Measurements from ENCODE around the gene CA9.

The CA9 gene

GRCh38 chr9:35675732-35676392 lies 2.1 kb downstream of the CA9 start:
- no peak for DNase-seq (ENCODE audit: low spot score)

DNA sequence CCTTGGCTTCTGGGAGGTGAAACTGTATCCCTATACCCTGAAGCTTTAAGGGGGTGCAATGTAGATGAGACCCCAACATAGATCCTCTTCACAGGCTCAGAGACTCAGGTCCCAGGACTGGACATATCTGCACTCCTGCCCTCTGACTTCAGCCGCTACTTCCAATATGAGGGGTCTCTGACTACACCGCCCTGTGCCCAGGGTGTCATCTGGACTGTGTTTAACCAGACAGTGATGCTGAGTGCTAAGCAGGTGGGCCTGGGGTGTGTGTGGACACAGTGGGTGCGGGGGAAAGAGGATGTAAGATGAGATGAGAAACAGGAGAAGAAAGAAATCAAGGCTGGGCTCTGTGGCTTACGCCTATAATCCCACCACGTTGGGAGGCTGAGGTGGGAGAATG lies 5.4 kb downstream of the CA9 start:
- no peak for DNase-seq (ENCODE audit: low spot score)

DNA sequence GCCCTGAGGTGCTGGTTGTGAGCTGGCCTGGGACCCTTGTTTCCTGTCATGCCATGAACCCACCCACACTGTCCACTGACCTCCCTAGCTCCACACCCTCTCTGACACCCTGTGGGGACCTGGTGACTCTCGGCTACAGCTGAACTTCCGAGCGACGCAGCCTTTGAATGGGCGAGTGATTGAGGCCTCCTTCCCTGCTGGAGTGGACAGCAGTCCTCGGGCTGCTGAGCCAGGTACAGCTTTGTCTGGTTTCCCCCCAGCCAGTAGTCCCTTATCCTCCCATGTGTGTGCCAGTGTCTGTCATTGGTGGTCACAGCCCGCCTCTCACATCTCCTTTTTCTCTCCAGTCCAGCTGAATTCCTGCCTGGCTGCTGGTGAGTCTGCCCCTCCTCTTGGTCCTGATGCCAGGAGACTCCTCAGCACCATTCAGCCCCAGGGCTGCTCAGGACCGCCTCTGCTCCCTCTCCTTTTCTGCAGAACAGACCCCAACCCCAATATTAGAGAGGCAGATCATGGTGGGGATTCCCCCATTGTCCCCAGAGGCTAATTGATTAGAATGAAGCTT lies 6.1 kb downstream of the CA9 start:
- DNase-seq (ENCODE audit: low spot score): no peak

GRCh38 chr9:35680331-35681105 lies 6.8 kb downstream of the CA9 start:
- no peak for DNase-seq (ENCODE audit: low spot score)

DNA sequence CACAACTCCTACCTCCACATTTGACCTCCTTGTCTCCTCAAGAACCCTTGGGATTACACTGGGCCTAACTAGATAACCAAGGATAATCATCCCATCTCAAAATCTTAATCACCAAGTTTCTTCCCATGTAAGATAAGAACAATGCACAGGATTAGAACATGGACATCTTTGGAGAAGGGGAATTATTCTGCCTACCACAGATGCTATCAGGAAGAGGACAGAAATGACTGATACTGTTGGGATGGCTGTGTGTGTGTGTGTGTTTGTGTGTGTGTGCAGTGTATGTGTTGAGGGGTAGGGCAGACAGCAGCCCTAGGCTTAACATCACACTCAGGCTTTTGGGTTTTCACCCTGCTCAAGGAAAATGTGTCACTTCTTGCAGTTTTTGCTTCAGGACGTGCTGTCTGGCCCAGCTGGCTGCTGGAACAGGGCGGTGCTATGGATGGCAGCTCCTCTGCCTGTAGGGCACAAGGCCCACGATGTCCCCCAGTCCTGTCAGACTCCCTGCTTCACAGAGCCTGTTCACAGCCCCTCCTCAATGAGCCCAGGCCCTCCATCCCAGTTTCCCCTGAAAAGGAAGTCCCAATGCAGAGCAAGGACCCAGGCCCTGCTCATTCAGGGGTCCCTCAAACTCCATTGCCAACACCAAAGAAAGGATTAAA lies 7.7 kb downstream of the CA9 start:
- DNase-seq (ENCODE audit: low spot score): no peak

- no peak for DNase-seq (ENCODE audit: low spot score)
Observed at GRCh38 chr9:35682051-35682450, 8.3 kb downstream of the CA9 start.

DNA sequence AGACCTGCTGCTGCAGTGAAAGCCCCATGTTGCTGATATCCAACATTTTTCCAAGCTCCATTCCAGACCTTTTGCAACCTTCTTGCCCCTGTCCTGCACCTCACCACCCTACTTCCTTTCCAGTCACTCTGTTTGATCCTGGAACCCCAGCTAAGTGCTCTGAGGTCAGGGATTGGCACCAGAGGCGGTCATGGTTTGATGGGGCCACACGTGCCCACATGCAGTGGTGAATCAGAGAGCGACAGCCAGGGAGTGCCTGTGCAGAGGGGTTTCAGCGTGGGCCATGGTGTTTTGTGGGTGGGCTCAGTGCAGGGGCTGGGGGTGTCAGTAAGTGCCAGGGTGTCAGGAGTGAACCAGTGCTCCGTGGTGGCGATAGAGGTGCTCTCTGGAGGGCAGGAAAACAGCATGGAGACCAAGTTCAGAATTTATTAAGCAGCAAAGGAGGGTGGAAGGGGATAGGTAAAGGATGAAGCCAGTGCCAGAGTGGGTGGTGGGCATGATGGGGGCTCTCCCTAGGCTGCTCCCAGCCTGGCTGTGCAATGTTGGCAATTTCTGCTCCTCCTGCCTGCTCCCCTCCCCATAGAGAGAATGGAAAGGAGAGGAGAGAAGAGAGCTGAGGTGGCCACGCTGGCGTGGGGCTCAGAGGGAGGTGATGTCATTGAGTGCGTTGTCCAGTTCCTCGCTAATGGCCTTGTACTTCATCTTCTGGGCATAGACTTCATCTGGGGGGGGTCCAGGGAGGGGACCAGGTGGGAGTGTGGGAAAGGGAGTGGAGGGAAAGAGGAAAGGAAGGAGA lies 9.0 kb downstream of the CA9 start:
- no peak for DNase-seq (ENCODE audit: low spot score)

DNA sequence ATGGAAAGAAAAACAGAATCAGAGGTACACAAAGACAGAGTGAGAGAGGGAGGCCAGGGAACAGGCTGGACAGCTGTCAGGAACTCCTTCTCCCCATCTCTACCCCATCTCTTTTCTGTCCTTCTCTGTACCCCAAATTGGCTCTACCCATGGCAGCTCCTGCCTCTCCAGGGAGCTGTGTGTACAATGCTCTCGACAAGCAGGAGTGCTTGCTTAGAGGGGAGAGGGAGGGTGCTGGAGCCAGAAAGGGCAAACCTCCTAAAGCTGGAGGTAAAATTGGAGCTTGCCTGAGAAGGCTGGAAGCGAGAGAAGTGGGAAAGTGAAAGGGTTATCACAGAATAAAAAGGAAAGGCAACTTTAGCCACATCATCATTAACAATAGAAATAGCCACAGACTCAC lies 9.6 kb downstream of the CA9 start:
- no peak for DNase-seq (ENCODE audit: low spot score)

GRCh38 chr9:35684921-35685320 lies 11.2 kb downstream of the CA9 start:
- no peak for DNase-seq (ENCODE audit: low spot score)

DNA sequence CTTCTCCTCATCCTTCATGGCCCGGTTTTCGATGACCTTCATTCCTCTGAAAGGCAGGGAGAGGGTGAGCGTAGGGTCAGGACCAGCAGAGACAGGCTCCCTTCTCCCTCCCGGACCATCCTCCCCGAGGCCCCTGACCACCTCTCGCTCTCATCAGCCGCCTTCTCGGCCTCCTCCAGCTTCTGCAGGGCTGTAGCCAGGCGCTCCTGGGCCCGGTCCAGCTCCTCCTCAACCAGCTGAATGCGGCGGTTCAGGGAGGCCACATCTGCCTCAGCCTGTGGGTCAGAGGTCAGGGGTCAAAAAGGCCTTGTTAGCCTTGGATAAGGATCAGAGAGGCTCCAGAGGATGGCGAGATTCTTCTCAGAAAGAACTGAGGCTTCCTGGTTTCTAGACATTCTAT lies 11.8 kb downstream of the CA9 start:
- DNase-seq (ENCODE audit: low spot score): no peak

DNA sequence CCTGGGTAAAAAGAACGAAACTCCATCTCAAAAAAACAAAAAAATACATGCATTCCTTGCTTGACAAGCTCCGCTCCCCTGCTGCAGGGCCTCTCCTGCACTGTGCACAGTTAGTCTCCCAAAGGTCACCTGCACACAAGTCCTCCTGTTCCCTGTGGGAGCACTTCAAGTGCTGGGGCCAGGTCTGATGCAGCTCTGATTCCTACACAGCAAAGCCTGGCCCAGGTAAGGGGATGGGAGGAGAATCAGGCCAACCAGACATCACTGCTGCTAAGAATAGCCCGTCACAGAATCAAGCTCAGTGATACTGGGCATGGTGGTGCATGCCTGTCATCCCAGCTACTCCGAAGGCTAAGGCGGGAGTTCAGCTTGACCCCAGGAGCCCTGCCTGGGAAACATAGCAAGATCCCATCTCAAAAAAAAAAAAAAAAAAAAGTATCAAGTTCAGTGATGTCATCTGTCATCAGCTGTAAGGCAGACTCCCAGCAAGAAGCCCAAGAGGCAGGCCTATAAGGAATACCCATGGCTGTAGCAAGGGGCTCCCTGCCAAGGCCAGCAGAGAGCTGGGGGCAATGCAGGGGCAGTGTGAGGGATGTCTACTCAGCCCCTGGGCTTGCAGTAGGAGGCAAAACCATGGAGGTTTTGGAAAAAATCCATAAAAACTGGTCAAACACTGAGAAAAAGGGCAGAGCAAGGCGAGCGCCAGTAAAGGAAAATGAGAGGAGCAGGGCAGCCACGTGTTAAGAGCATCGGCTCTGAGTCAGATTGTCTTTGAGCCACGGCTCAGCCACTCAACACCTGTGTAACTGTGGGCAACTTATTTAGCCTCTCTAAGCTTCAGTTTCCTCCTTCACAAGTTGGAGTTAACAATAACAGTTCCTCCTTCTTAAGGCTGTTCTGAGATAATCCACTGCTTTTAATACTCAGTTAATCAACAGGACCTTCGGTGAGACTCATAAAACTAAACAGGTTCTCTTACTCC lies 12.8 kb downstream of the CA9 start:
- no peak for DNase-seq (ENCODE audit: low spot score)

DNA sequence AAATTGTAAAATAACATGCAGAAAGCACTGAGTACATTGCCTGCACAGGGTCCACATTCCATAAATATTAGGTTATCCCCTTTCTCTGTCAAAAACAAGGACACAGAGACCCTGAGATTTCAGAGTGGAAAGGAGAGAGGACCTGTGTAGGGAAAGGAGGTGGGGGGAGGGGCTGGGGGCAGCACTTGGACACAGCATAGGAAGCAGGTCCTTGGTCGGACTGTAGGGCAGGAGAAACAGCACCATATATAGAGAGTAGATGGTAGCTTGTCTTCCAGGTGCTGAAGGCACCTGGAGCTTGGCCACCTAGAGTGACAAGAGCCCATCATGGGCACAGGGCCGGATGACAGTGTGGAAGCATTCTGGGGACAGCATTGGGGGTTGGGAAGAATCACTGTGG lies 13.6 kb downstream of the CA9 start:
- no peak for DNase-seq (ENCODE audit: low spot score)

DNA sequence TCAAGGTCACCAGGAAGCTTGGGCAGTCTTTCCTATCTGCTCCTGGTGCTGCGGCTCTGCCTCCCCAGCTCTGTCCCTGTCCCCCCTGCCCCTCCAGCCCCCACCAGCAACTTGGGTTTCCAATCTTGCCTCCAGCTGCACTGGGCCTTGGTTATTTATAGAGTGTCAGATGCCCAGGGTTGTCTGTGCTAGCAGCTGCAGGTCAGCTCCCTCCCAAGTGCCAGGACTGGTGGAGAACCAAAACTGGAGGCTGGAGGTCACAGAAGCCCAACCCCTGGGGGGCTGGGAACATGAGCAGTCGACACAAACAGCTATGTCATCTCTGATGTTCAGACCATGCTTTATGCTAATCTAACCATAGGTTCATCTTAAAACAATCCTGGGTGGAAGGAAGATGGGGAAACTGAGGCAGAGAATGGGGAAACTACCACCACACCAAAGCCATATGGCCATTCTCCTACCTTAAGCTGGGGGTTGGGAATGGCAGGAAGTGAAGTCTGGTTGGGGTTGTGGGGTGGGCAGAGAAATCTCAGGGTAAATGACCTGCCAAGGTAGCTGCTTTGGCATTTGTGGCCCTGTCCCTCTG lies 14.3 kb downstream of the CA9 start:
- no peak for DNase-seq (ENCODE audit: low spot score)

GRCh38 chr9:35688558-35689541 lies 15.1 kb downstream of the CA9 start:
- DNase-seq (ENCODE audit: low spot score): peak; percentile 18

DNA sequence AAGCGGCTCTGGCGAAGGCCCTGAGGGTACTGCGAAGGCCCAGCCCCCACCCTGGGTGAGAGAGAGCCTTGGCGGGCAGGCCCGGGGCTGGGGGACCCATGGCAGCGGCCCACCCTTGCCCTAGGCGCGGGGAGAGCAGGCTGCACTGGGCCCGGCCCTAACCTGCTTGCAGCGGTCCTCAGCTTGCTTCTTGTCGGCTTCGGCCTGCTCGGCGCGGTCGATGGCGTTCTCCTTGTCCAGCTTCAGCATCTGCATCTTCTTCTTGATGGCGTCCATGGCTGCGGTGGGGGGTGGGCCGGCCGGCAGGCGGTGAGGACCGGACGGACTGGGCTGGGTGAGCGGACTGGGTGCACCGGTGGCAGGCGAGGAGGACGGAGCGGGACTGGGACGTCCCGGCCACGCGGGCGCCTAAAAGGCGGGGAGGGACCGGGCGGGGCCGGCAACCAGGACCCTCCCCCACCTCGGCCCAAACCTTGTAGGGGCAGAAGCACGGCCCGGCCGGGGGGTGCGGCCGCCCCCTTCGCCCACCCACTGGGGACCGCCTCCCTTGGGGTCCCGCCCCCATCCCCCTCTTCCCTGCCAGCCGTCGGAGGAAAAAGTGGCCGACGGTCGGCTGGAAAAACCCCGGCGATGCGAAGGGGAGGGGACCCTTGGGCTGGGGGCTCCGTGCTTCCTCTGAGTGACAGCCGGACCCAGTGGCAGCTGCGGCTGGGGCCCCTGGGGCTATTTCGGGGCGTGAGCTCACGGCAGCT lies 16.0 kb downstream of the CA9 start, which contains the start of gene TPM2:
Gene TPM2, minus strand, starts transcription at position 384 of the 752 bp plus-strand sequence. Its CDS starts 108 bp downstream, at position 276.
- DNase-seq (ENCODE audit: low spot score): no peak

- DNase-seq (ENCODE audit: low spot score): no peak
Observed at GRCh38 chr9:35690294-35690613, 16.5 kb downstream of the CA9 start.

- DNase-seq (ENCODE audit: low spot score): peak; percentile 17
Observed at GRCh38 chr9:35690614-35691333, 17.0 kb downstream of the CA9 start.

GRCh38 chr9:35691334-35691650 lies 17.6 kb downstream of the CA9 start:
- DNase-seq (ENCODE audit: low spot score): no peak
